GM12801 (cell line): ENCODE results near the gene GMDS.

Source experiments
- TF ChIP-seq, protein P1 (sequence below): IDR thresholded peaks from one replicate; pipeline ENCODE4 v1.5.1; 2011; ENCODE audit warnings: control low read depth; ENCODE audit not compliant: insufficient read length; ENCODE audit errors: extremely low read depth

The GMDS gene

DNA sequence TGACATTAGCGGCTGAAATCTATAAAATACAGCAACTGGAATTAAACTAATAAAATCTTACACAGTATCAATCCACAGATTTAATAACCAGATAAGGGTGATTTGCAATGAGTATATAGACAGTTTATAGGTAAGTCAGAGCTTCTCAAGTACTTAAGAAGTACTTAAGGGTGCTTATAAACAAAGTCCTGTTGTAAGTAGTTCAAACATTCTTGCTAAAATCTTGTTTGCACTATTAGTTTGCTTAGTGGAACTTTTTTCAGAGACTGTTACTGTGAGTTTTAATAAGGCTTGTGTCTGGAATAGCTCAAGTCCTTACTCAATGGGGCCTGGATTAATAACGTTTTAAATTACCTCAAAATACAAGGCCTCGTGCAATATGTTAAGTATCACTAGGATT, 240.5 kb downstream of the GMDS start:
- TF ChIP-seq, protein P1, sequence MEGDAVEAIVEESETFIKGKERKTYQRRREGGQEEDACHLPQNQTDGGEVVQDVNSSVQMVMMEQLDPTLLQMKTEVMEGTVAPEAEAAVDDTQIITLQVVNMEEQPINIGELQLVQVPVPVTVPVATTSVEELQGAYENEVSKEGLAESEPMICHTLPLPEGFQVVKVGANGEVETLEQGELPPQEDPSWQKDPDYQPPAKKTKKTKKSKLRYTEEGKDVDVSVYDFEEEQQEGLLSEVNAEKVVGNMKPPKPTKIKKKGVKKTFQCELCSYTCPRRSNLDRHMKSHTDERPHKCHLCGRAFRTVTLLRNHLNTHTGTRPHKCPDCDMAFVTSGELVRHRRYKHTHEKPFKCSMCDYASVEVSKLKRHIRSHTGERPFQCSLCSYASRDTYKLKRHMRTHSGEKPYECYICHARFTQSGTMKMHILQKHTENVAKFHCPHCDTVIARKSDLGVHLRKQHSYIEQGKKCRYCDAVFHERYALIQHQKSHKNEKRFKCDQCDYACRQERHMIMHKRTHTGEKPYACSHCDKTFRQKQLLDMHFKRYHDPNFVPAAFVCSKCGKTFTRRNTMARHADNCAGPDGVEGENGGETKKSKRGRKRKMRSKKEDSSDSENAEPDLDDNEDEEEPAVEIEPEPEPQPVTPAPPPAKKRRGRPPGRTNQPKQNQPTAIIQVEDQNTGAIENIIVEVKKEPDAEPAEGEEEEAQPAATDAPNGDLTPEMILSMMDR = no peak

DNA sequence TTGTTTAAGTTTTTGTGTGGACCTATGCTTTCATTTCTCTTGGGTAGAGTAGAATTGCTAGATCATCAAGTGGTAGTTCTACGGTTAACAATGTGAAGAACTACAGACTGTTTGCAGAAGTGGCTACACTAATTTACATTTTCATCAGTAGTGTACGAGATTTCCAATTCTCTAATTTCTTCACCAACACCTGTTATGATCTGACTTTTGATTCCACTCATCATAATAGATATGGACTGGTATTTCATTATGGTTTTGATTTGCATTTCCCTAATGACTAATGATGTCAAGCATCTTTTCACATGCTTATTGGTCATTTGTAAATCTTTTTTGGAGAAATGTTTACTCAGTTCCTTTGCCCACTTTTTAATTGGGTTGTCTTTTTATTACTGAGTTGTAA, 244.4 kb downstream of the GMDS start:
- TF ChIP-seq, protein P1 = no peak

DNA sequence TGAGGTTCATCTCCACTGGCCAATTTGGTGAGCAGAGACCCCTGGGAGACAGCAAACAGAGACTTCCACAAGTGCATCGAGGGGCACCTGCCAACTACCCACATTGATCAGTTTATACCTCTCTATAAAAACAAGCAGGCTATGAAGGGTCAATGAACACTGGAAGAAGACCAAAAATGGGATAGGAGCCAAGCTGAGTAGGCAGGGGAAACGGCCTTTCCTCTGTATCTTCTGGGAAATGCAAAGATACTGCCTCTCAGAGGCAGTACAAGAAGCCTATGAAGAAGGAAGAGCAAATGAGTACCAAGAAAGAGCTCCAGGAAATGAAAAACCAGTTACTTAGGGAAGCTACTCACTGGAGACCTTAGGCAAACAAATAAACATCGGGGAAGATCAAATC, 247.7 kb downstream of the GMDS start:
- TF ChIP-seq, protein P1 = no peak

DNA sequence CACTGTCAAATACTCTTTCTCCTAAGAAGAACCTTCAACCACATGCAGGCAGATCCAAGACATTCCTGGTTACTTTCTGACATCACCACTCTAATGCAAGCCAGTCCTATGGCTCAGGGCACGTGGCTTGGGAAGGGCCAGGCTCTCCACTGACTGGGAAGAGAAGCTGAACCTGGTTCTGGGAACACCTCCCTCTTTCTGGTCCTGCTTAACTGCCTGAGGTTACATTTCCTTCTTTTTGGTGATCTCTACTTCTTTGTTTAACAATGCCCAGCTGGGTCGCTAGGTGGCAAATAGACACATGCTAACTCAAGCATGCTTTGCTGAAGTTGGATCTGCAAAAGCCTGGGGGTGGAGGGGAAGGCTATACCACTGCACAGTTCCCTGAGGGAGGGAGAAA, 249.8 kb downstream of the GMDS start:
- TF ChIP-seq, protein P1 = no peak

DNA sequence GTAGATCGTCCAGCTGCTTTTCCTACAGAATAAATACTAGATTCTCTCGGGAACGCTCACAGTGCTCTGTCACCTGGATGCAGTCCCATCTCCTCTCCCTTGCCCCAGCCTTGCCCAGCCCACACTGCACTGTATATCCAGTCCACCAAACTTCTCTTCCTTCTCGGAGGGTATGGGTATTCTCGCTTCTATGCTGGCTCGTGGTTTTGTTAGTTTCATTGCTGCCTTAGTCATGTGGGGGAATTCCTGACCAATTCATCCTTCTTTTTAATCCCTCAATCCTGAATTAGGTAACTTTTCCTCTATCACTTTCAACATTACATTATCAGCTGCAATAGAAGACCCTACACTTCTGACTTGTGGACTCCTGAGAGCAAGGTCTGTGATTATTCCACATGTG, 252.4 kb downstream of the GMDS start:
- TF ChIP-seq, protein P1 = no peak

DNA sequence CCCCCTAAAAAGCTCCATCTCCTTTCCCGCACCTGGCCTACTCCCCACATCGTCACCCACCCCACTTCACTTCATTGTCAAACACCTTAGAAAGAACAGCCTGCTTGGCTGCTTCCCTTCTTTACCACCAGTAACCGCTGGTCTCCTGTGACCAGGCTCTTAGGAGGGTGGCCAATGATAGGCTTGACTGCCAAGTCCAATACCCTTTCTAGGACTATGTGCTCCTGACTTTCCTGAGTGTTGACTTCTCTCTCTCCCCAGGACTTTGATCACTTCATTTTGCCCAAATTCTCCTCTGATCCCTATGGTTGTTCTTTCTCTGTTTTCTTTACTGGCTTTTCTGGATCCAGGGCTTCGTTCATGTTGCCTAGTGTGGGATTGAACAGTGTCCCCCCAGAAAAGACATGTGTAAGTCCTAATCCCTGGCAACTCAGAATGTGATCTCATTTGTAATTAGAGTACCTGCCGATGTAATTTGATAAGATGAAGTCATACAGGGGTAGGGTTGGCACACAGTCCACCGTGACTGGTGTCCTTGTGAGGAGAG, 254.0 kb downstream of the GMDS start:
- TF ChIP-seq, protein P1 = no peak

DNA sequence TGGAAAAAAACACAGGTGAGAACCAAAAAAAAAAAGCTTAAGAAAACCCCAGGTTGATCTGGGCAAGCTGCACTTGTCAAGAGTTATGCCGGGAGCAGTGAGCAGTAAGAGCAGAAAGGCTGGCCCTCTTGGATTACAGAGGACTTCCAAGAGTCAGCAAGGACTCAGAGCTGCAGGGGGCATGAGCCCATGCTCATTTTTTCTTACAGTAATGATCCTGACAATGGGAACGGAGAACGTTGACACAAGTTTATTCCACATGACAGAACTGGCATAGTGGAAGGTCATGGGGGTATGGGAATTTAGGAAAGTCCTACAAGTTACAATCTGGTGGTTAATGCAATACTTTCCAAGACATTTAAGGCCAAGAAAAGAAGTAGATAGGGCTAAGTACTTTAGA, 256.6 kb downstream of the GMDS start:
- TF ChIP-seq, protein P1 = no peak
